ENCODE data around the gene PNMA1.
"Not testable (repeated sequence)": the region's sequence is repeated elsewhere in the genome, so short reads cannot be mapped to it uniquely, and the experiment has no call there.

PNMA1 gene

DNA sequence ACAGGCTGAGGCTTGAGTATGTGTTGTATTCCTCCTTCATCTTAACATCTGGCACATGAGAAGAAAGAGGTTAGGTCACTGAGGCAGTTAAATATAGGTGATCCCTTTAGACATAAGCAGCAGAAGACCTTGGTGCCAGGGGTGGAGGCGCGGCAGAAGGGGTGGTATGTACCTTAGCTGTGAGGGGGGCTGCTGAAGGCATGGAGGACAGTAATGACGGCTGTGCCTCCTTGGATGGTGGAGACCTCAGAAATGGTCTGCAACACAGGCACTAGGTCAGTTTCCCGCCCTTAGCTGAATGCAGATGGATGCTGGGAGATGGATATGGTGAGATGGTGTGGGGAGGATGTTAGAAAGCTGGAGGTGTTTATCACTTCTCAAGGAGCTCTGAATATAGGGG is 1.5 kb upstream of the PNMA1 start:
- DNase-seq (ENCODE audit: low spot score), result peak; percentile 25

DNA sequence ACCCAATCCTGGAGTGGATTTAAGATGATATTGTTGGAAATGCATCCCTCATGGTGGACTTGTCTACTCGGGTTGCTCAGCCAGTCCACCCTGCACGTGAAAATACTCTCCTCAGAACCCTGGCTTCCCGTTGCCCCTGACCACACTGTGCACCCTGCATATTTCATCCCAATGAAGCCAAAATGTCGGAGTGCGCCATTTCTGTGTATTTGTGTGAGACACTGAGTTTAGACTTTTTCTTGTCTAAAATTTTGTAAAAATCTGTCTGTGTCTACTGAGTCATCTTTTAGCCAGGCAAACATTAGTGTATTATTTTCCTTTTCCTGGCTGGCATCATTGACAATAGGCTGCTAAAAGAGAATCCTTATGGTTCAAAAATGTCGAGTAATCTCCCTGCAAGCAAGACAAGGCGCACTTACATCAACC is 485 bp upstream of the PNMA1 start:
- peak; percentile 62 for DNase-seq (ENCODE audit: low spot score)

DNA sequence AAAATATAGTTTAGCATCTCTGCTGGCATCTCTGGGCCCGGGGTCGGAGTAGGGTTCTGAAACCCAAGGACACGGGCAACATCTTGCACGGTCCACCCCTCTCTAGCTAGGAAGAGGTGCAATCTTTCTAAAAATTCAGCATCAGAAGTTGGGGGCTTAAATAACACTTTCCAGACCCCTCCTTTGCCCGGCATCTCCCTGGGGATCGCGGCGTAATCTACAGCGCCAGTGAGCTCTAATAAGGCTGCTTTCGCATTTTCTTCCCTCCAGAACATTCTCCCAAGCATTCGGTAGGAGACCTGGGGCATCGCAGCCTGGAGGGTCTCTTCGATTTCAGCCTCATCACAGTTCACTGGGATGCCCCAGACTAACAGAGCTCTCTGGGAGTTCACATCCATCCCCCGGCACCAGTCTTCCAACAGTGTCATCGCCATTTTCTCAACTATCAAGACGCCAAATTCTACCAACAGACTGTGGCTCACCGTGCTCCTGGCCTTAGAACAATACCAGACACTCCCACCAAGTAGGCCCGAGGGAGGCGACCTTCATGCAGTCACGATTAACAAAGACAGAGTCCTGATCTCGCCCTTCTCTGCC is 880 bp downstream of the PNMA1 start:
- DNase-seq (ENCODE audit: low spot score), result peak; percentile 64

- peak; percentile 53 for DNase-seq (ENCODE audit: low spot score)
Observed at GRCh38 chr14:73712540-73713180, 1.5 kb downstream of the PNMA1 start.

DNA sequence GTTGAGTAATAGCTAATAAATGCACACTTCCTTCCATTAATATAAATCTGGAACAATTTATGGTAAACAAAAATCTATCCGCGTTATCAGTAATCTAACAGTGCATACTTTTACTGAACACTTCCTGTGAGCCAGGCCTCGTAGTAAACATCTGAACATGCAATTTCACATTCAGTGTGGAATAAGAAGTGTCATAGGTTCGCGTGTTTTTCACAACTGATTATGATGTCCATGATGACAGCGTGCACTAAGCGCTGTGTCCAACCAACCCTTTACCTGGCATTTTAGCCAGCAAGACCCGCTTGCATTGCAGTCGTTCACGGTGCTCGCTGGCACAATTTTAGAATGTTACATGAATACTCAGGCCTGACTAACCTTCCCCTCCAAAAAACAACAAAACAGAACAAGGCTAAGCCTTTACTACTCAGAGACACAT is 2.1 kb downstream of the PNMA1 start:
- no peak for DNase-seq (ENCODE audit: low spot score)

- no peak for DNase-seq (ENCODE audit: low spot score)
Observed at GRCh38 chr14:73710737-73711136, 3.4 kb downstream of the PNMA1 start.

GRCh38 chr14:73709904-73710469 is 4.2 kb downstream of the PNMA1 start:
- no peak for DNase-seq (ENCODE audit: low spot score)

DNA sequence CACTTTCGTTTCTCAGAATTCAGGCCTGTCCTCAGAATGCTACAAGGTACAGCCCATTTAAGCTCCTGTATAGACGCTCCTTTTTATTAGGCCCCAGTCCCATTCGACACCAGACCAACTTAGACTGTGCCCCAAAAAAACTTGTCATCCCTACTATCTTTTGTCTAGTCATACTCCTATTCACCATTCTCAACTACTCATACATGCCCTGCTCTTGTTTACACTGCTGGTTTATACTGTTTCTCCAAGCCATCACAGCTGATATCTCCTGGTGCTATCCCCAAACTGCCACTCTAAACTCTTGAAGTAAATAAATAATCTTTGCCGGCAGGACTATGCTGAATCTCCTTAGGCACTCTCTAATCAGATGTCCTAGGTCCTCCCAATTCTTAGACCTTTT is 6.1 kb downstream of the PNMA1 start:
- not testable (repeated sequence) for DNase-seq (ENCODE audit: low spot score)

GRCh38 chr14:73700325-73700724 is 13.9 kb downstream of the PNMA1 start:
- DNase-seq (ENCODE audit: low spot score), result no peak

DNA sequence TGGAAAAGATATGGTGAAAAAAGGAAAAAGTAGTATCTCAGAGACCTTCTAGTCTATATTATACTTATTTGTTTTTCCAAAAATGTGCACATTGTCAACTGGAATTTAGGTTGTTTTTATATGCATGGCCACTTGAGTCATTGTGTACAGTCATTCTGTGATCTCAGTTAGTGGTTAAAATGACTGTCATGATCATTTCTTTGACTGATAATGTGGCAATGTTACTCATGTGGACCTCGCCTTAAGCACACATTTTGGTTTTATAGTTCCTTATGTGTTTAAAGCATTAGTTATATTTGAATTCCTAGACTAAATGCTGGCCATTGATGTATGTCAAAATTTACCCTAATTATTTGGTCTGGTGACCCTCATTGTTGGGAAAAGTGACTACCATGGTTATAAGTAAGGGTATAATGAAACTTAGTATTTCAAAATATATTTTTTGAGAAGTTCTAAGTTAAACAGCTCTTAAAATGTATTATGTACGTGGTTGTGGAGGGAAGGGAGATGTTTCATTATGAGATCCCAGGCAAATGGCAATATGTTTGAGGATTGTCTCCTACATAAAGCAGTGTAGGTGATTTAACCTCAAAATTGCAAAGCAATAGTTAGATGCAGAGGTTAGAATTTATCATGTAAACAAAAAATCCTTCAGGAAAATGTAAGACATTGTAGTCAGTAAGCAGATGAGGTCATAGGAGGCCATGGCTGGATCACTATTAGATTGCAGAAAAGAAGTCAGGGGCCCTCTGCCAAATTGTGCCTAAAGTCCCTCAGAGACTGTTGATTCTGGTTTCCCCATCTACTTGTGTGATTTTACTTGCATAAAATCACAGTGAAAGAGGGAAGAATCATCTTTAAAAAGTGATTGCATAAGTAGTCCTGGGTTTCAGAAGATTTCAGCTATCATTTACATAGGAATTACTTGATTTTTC is 17.5 kb downstream of the PNMA1 start:
- DNase-seq (ENCODE audit: low spot score), result no peak

- DNase-seq (ENCODE audit: low spot score), result no peak
Observed at GRCh38 chr14:73695997-73696396, 18.2 kb downstream of the PNMA1 start.

DNA sequence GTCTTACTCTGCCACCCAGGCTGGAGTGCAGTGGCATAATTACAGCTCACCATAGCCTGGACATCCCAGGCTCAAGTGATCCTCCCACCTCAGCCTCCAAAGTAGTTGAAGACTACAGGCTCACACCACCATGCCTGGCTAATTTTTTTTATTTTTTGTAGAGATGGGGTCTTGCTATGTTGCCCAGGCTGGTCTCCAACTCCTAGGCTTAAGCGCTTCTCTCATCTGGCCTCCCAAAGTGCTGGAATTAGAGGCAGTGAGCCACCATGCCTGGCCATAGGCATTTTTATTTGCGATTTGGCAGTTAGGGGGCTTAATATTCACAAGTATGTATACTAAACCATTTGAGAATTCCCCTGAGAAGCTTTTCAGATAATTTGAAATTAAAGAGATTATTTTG is 19.1 kb downstream of the PNMA1 start:
- DNase-seq (ENCODE audit: low spot score), result no peak

GRCh38 chr14:73694083-73694482 is 20.1 kb downstream of the PNMA1 start:
- DNase-seq (ENCODE audit: low spot score), result no peak

DNA sequence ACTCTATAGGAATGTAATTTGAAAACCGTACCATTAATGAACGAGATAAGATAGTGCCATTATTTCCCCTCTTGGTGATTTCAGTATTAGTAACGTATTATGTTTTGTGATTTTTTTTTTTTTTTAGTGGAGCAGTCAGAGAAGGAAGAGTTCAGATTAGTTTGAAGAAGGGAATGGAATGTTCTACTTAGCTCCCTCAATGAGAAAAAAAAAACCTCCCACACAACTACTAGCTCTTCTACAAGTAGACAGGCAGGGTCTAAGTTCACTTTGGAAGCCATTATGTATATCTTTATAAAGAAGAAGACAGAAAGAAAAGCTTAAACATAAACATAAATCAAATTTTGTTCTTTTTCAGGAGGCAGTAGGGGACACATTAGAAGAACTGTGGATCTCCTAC is 27.3 kb downstream of the PNMA1 start:
- DNase-seq (ENCODE audit: low spot score), result no peak

GRCh38 chr14:73685328-73685727 is 28.9 kb downstream of the PNMA1 start:
- DNase-seq (ENCODE audit: low spot score), result no peak

DNA sequence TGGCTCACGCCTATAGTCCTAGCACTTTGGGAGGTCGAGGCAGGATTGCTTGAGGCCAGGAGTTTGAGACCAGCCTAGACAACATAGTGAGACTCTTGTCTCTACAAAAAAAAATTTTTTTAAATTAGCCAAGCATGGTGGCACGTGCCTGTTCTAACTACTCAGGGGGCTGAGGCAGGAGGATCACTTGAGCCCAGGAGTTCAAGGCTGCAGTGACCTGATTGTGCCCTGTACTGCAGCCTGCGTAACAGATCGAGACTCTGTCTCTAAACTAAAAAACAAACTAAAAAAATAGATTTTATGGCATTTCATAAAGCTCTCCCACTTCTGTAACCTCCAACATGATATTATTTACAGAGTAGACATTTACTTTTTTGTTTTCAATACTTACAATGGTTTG is 29.6 kb downstream of the PNMA1 start:
- DNase-seq (ENCODE audit: low spot score), result no peak

- no peak for DNase-seq (ENCODE audit: low spot score)
Observed at GRCh38 chr14:73680821-73681220, 33.4 kb downstream of the PNMA1 start.

GRCh38 chr14:73678698-73679097 is 35.5 kb downstream of the PNMA1 start:
- no peak for DNase-seq (ENCODE audit: low spot score)

DNA sequence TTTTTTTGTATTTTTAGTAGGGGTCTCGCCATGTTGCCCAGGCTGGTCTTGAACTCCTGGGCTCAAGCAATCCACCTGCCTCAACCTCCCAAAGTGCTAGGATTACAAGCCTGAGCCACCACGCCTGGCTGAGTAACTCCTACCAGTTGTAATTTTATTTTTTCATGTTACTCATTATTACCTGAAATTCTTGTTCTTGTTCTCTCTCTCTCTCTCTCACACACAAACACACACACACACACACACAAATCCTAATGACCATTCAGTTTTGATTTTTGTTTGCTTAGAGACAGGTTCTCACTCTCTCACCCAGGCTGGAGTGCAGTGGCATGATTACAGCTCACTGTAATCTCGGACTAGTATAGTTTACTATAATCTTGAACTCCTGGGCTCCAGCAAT is 39.2 kb downstream of the PNMA1 start:
- no peak for DNase-seq (ENCODE audit: low spot score)

- no peak for DNase-seq (ENCODE audit: low spot score)
Observed at GRCh38 chr14:73667854-73668253, 46.3 kb downstream of the PNMA1 start.

DNA sequence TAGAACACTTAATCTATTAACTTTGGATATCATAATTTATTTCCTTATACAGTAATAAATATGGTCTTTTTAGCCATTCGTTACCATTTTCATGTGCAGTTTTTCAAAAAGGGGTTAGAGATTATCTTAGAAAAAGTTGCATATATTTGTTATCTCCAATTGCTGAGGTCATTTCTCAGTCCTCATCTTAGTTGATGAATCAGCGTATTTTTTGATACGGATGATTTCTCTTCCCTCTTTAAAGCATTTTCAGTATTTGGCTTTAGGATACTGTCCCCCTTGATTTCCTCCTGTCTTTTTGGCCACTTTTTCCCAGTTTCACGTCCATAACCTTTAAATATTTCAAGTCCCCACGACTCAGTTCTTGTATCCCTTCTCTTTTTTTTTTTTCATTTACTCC is 47.6 kb downstream of the PNMA1 start:
- no peak for DNase-seq (ENCODE audit: low spot score)

DNA sequence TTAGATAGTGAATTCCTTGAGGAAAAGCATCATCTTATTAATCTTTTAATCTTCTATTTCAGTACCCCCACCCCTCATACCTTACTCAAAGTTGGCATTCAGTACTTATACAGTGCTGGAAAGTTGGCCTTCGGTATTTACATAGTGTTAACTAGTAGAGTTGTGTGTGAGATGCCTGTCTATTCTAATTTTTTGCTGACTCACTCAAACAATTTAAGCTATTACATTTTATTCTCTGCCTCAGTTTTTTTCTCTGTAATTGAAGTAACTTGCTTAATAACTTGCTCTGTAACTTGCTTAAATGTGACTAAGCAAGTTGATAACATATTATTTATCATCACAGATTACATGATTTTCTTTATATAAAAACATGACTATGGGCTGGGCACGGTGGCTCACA is 49.1 kb downstream of the PNMA1 start:
- DNase-seq (ENCODE audit: low spot score), result no peak

Measured in cerebellar cortex (tissue), 1 donor.